ENCODE data around the gene PPP1R16B. TPM values are rescaled to one million over a fixed set of nuclear protein-coding genes. Genes with fewer than 3 reads are reported as not detected.
A peak's percentile ranks its signal among the peaks of the same experiment; 100 is the strongest.

Gene PPP1R16B
- not detected for polyA plus RNA-seq (2013, experiment 1 of 2)
- not detected for polyA plus RNA-seq (2013, experiment 2 of 2)

DNA sequence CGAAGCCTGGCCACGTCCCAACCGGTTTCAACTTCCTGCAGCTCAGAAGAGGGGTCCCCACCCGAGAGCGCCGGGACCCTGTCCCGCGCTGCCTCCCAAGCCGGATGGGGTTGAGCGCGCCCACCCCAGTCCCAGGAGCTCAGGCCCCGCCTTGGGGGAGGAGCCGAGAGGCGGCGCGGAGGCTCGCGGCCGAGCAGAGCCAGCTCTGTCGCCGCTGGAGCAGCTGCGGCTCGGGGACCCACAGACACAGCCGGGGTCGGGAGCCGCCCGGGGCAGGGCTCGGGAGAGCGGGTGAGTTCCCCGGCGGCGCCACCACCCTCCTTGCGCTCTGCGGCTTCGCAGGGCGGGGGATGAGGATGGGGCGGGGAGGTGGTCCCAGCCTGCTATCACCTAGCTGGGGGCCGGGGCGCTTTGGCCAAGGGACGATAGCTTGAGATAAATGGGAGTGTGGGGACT is at the start of gene PPP1R16B:
TSS of gene PPP1R16B (plus strand) at position 196 of the 456 bp plus-strand sequence. CDS start 30,229 bp downstream, outside the sequence.
- no peak within 1 kb of the TSS for H3K18ac ChIP-seq (ENCODE audit: low read depth in 1 of 2, low read length in 2 of 2)
- no peak within 1 kb of the TSS for H3K4ac ChIP-seq (ENCODE audit: low read depth in 1 of 2, low read length in 2 of 2)
- no peak within 1 kb of the TSS for H3K23ac ChIP-seq (ENCODE audit: low read length in 2 of 2)
- H2AK5ac ChIP-seq (ENCODE audit: low read length, severe bottlenecking): no peak within 1 kb of the TSS
- H4K8ac ChIP-seq (ENCODE audit: low read length): no peak within 1 kb of the TSS
- H3K36me3 ChIP-seq (ENCODE audit: control insufficient read depth in 1 of 2, insufficient read depth in 2 of 2, low read depth in 1 of 2, low read length in 2 of 2): no peaks in the 10 kb centered on the region
- 2% methylated on average over 33 of the region's 40 CpGs for WGBS
- H3K79me1 ChIP-seq (replicated peaks; ENCODE audit: low read length, poor library complexity, severe bottlenecking): no peaks in the 10 kb centered on the region
- H3K4me3 ChIP-seq (ENCODE audit: insufficient read depth in 1 of 2, low read depth in 1 of 2, low read length in 2 of 2): peak within 1 kb of the TSS; percentile 48 to 58
- peak within 1 kb of the TSS; percentile 98 for H3K4me2 ChIP-seq (ENCODE audit: low read length, poor library complexity, severe bottlenecking)
- no peak within 1 kb of the TSS for H3K27ac ChIP-seq (ENCODE audit: low read length, poor library complexity, severe bottlenecking)
- DNase-seq: peak; percentile 19
- H4K91ac ChIP-seq (ENCODE audit: low read length): no peak within 1 kb of the TSS
- peaks cover 53 to 64% of the 10 kb centered on the region in 2 experiments for H3K27me3 ChIP-seq (ENCODE audit: control insufficient read depth in 1 of 2, insufficient read depth in 1 of 2, low read length in 2 of 2)
- H3K4me1 ChIP-seq (ENCODE audit: control insufficient read depth, insufficient read depth, low read depth, low read length): peaks cover 21% of the 10 kb centered on the region
- no peak within 1 kb of the TSS for H2BK15ac ChIP-seq (ENCODE audit: low read depth, poor library complexity, severe bottlenecking)
- no peak within 1 kb of the TSS for H3K14ac ChIP-seq (ENCODE audit: low read length in 2 of 2)
- H2BK12ac ChIP-seq (ENCODE audit: low read length in 2 of 2): no peak within 1 kb of the TSS
- no peaks in the 10 kb centered on the region for H3K9me3 ChIP-seq (ENCODE audit: control insufficient read depth, low read length)
- no peak within 1 kb of the TSS for H2BK5ac ChIP-seq (ENCODE audit: low read depth, low read length, poor library complexity, severe bottlenecking)
- no peak within 1 kb of the TSS for H2BK120ac ChIP-seq (ENCODE audit: low read depth, low read length)
- H3K9ac ChIP-seq (ENCODE audit: low read length): no peak within 1 kb of the TSS
- H2AFZ ChIP-seq (ENCODE audit: low read depth, low read length): no peak within 1 kb of the TSS

DNA sequence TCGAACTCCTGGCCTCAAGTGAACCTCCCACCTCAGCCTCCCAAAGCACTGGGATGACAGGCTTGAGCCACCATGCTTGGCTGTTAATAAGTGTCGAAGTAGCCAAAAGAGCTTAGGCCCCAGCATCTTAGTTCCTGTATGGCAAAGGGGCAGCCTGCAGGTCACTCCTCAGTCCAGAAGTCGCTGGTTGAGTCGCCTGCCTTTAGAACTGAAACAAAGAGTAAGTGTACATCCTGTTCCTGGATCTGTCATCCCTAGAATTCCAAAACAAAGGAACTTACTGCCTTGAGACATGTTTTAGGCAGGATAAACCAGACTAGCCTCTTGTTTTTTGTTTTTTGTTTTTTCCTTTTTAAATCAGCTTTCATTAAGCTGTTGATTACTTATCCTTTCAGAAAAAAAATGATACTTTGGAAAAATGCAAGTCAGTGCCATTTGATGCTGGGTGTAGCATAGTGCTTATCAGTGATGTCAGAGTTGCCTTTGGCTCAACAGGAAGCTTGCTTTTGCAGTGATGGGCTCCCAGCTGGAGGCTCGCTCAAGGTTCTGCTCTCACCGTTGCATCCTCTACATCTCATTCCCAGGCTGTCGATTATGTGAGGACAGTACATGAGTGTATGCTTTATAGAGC is 48.2 kb upstream of the PPP1R16B start:
- no peak overlapping the region for H2BK5ac ChIP-seq (ENCODE audit: low read depth, low read length, poor library complexity, severe bottlenecking)
- no peak overlapping the region for H3K23ac ChIP-seq (ENCODE audit: low read length in 2 of 2)
- no peak overlapping the region for H3K4ac ChIP-seq (ENCODE audit: low read depth in 1 of 2, low read length in 2 of 2)
- no peak overlapping the region for H2AFZ ChIP-seq (ENCODE audit: low read depth, low read length)
- no peak overlapping the region for H3K4me3 ChIP-seq (ENCODE audit: insufficient read depth in 1 of 2, low read depth in 1 of 2, low read length in 2 of 2)
- no peak overlapping the region for H2BK12ac ChIP-seq (ENCODE audit: low read length in 2 of 2)
- no peak overlapping the region for H2AK5ac ChIP-seq (ENCODE audit: low read length, severe bottlenecking)
- H4K91ac ChIP-seq (ENCODE audit: low read length): no peak overlapping the region
- DNase-seq: no peak
- H2BK120ac ChIP-seq (ENCODE audit: low read depth, low read length): no peak overlapping the region
- H4K8ac ChIP-seq (ENCODE audit: low read length): no peak overlapping the region
- H2BK15ac ChIP-seq (ENCODE audit: low read depth, poor library complexity, severe bottlenecking): no peak overlapping the region
- no peak overlapping the region for H3K9ac ChIP-seq (ENCODE audit: low read length)
- no peak overlapping the region for H3K18ac ChIP-seq (ENCODE audit: low read depth in 1 of 2, low read length in 2 of 2)
- peaks cover 6% of the 10 kb centered on the region for H3K79me1 ChIP-seq (replicated peaks; ENCODE audit: low read length, poor library complexity, severe bottlenecking)
- H3K4me2 ChIP-seq (ENCODE audit: low read length, poor library complexity, severe bottlenecking): no peak overlapping the region
- peaks cover 31 to 81% of the 10 kb centered on the region in 2 experiments for H3K36me3 ChIP-seq (ENCODE audit: control insufficient read depth in 1 of 2, insufficient read depth in 2 of 2, low read depth in 1 of 2, low read length in 2 of 2)
- WGBS: 78% methylated on average over 4 of the region's 7 CpGs
- H3K27me3 ChIP-seq (ENCODE audit: control insufficient read depth in 1 of 2, insufficient read depth in 1 of 2, low read length in 2 of 2): no peaks in the 10 kb centered on the region
- H3K9me3 ChIP-seq (ENCODE audit: control insufficient read depth, low read length): no peaks in the 10 kb centered on the region
- H3K4me1 ChIP-seq (ENCODE audit: control insufficient read depth, insufficient read depth, low read depth, low read length): no peaks in the 10 kb centered on the region
- H3K14ac ChIP-seq (ENCODE audit: low read length in 2 of 2): no peak overlapping the region
- no peak overlapping the region for H3K27ac ChIP-seq (ENCODE audit: low read length, poor library complexity, severe bottlenecking)

DNA sequence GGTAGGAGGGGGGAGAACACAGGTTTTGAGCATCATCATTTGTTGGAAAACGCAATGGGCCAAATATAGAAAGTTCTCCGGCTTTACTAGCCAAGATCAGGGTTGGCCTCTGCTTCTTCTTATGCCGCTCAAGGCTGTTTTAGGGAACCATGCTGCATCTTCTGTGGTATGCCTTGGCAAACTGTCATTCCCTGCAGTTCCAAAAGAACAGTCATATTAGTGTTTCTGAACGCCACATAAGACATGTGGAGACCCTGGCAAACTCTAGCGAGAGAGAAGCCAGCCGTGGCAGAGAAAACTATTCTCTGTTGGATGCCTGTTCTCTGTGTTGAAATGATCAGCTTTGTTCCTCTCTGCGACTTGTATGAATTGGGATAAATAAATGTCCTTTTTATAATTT is 46.4 kb upstream of the PPP1R16B start:
- no peak overlapping the region for H3K9ac ChIP-seq (ENCODE audit: low read length)
- DNase-seq: no peak
- peaks cover 40 to 87% of the 10 kb centered on the region in 2 experiments for H3K36me3 ChIP-seq (ENCODE audit: control insufficient read depth in 1 of 2, insufficient read depth in 2 of 2, low read depth in 1 of 2, low read length in 2 of 2)
- H2AK5ac ChIP-seq (ENCODE audit: low read length, severe bottlenecking): no peak overlapping the region
- no peak overlapping the region for H3K23ac ChIP-seq (ENCODE audit: low read length in 2 of 2)
- H3K4ac ChIP-seq (ENCODE audit: low read depth in 1 of 2, low read length in 2 of 2): no peak overlapping the region
- H3K4me1 ChIP-seq (ENCODE audit: control insufficient read depth, insufficient read depth, low read depth, low read length): no peaks in the 10 kb centered on the region
- no peak overlapping the region for H2BK5ac ChIP-seq (ENCODE audit: low read depth, low read length, poor library complexity, severe bottlenecking)
- no peak overlapping the region for H3K14ac ChIP-seq (ENCODE audit: low read length in 2 of 2)
- no peak overlapping the region for H3K27ac ChIP-seq (ENCODE audit: low read length, poor library complexity, severe bottlenecking)
- H3K27me3 ChIP-seq (ENCODE audit: control insufficient read depth in 1 of 2, insufficient read depth in 1 of 2, low read length in 2 of 2): no peaks in the 10 kb centered on the region
- no peak overlapping the region for H3K4me2 ChIP-seq (ENCODE audit: low read length, poor library complexity, severe bottlenecking)
- H2AFZ ChIP-seq (ENCODE audit: low read depth, low read length): no peak overlapping the region
- H2BK15ac ChIP-seq (ENCODE audit: low read depth, poor library complexity, severe bottlenecking): no peak overlapping the region
- H2BK120ac ChIP-seq (ENCODE audit: low read depth, low read length): no peak overlapping the region
- H3K9me3 ChIP-seq (ENCODE audit: control insufficient read depth, low read length): no peaks in the 10 kb centered on the region
- no peak overlapping the region for H3K18ac ChIP-seq (ENCODE audit: low read depth in 1 of 2, low read length in 2 of 2)
- no peak overlapping the region for H4K8ac ChIP-seq (ENCODE audit: low read length)
- WGBS: 96% methylated on average over 7 of the region's 7 CpGs
- peaks cover 7% of the 10 kb centered on the region for H3K79me1 ChIP-seq (replicated peaks; ENCODE audit: low read length, poor library complexity, severe bottlenecking)
- H3K4me3 ChIP-seq (ENCODE audit: insufficient read depth in 1 of 2, low read depth in 1 of 2, low read length in 2 of 2): no peak overlapping the region
- no peak overlapping the region for H4K91ac ChIP-seq (ENCODE audit: low read length)
- no peak overlapping the region for H2BK12ac ChIP-seq (ENCODE audit: low read length in 2 of 2)

GRCh38 chr20:38760978-38761377 is 44.5 kb upstream of the PPP1R16B start:
- Histone ChIP-seq H2BK120ac (ENCODE audit: low read depth, low read length) (no peak overlapping the region), H4K8ac (ENCODE audit: low read length) (no peak overlapping the region), H3K36me3 (ENCODE audit: control insufficient read depth in 1 of 2, insufficient read depth in 2 of 2, low read depth in 1 of 2, low read length in 2 of 2) (peaks cover 29 to 81% of the 10 kb centered on the region in 2 experiments), H3K4me2 (ENCODE audit: low read length, poor library complexity, severe bottlenecking) (no peak overlapping the region), H3K4me3 (ENCODE audit: insufficient read depth in 1 of 2, low read depth in 1 of 2, low read length in 2 of 2) (no peak overlapping the region), H3K27ac (ENCODE audit: low read length, poor library complexity, severe bottlenecking) (no peak overlapping the region), H3K9me3 (ENCODE audit: control insufficient read depth, low read length) (no peaks in the 10 kb centered on the region), H3K18ac (ENCODE audit: low read depth in 1 of 2, low read length in 2 of 2) (no peak overlapping the region), H3K27me3 (ENCODE audit: control insufficient read depth in 1 of 2, insufficient read depth in 1 of 2, low read length in 2 of 2) (no peaks in the 10 kb centered on the region), H2BK5ac (ENCODE audit: low read depth, low read length, poor library complexity, severe bottlenecking) (no peak overlapping the region), H4K91ac (ENCODE audit: low read length) (no peak overlapping the region), H2BK12ac (ENCODE audit: low read length in 2 of 2) (no peak overlapping the region), H3K79me1 (replicated peaks; ENCODE audit: low read length, poor library complexity, severe bottlenecking) (peaks cover 4% of the 10 kb centered on the region), H3K4me1 (ENCODE audit: control insufficient read depth, insufficient read depth, low read depth, low read length) (peaks cover 4% of the 10 kb centered on the region), H3K4ac (ENCODE audit: low read depth in 1 of 2, low read length in 2 of 2) (no peak overlapping the region), H2AK5ac (ENCODE audit: low read length, severe bottlenecking) (no peak overlapping the region), H2AFZ (ENCODE audit: low read depth, low read length) (no peak overlapping the region), H2BK15ac (ENCODE audit: low read depth, poor library complexity, severe bottlenecking) (no peak overlapping the region), H3K9ac (ENCODE audit: low read length) (no peak overlapping the region), H3K14ac (ENCODE audit: low read length in 2 of 2) (no peak overlapping the region), H3K23ac (ENCODE audit: low read length in 2 of 2) (no peak overlapping the region)
- 97% methylated on average over 4 of the region's 4 CpGs for WGBS
- DNase-seq: no peak
